Stimulated activated CD4-positive, alpha-beta T cell treated with anti-CD3 and anti-CD28 coated beads, TNF-alpha, amount 100 ng/mL, for 48 hours (primary cell): ENCODE data around the gene TRHDE.

Source experiments
- DNase-seq, 3 donors: peaks; one replicate each; pipeline ENCODE4 v3.0.0-alpha.2; 2020; ENCODE audit warnings: low read depth in 3 of 3

The TRHDE gene

DNA sequence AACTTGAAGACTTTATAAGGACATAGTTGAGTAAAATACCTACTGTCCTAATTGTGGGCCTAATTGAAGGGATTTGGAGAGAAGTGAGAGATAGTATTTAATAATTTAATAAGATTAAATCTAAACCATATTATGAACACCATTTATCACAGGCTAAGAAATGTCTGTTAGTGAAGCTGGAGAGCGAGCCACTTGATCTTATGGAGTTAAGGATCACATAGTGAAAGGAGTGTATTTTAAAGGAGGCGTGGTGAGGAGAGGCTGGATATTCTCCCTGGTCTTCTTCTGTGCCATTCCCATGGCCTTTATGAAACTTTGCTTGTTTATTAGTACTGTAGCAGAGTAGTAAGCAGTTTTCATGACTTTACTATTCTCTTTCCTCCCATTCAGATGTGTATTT lies 172.4 kb downstream of the TRHDE start:
- no peak for DNase-seq

GRCh38 chr12:72448089-72448488 lies 175.9 kb downstream of the TRHDE start:
- no peak for DNase-seq

DNA sequence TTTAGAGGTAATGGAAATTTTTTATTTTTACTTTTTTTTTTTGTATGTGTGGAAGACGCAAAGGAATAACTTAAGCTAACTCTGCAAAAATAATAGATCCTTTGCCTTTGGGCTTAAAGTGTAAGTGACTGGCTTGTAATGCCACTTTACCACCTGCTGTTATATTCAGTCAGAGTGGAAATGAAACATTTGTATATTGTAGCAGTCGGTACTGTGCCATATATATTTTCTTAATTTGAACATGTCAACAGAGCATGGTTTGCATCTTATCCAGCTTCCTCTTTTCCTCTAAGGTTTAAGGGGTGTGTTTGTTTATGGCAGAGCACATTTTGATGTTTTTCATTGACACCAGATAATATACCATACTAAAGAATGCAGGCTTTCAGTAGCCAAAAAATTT lies 176.6 kb downstream of the TRHDE start:
- DNase-seq = no peak

GRCh38 chr12:72453066-72453465 lies 180.9 kb downstream of the TRHDE start:
- no peak for DNase-seq

DNA sequence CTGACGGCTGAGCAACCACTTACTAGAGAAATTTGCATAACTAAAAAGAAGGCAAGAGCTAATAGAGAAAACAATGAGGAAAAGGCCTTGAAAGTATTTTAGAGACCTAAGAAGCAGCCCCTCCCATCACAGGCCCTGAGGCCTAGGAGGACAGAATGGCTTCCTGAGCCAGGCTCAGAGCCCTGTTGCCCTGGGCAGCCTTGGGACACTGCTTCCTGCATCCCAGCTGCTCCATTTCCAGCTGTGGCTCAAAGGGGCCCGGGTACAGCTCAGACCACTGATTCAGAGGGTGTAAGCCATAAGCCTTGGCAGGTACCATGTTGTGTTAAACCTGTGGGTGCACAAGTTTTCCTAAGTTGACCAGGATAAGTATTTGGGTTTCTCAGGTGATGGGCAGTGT lies 181.4 kb downstream of the TRHDE start:
- no peak for DNase-seq

GRCh38 chr12:72464471-72464870 lies 192.3 kb downstream of the TRHDE start:
- no peak for DNase-seq

DNA sequence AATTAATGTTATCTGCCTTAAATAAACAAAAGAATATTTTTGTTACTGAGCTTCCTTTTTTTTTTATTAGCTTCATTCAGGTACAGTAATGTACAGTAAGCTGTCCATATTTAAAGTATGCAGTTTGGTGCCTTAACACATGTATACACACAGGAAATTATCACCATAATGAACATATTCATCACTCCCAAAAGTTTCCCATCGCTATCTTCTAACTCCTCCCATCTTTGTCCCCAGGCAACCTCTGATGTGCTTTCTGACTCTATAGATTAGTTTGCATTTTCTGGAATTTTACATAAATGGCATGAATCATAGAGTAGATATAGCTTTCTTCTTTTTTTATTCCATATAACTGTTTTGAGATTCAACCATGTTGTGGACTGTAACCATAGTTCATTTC lies 193.0 kb downstream of the TRHDE start:
- DNase-seq = no peak

DNA sequence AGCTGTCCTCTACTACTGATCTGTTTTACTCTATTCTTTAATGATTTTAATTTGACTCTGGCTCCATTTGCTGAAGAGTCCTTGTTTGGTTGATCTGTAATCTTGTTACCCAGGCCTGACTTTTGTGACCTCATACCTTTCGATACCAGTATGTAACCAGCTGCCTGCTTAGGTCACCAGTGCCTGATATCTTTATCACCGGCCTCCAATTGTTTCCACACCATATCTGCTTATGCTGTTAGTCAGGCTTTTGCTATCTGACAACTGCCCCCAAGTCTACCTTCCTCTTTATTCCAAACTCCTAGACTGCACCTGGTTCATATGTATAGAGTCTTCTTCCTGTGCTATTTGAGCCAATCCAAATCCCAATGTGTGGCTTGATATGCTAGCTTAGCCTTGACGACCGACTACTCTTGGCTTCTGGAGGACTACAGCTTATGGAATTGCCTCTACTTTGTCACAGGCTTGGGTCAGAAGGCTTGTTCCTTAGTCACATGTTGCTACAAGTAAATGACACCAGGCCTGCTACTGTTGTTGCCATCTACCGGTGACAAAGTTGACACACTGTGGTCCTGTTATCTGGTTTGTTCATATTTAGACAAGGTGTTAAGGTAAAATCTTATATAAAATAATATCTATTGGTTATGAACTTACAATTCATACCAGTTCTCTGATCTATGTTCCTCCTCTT lies 193.9 kb downstream of the TRHDE start:
- no peak for DNase-seq

- DNase-seq = no peak
Measured at GRCh38 chr12:72467985-72468384, 195.8 kb downstream of the TRHDE start.

GRCh38 chr12:72468505-72468904 lies 196.3 kb downstream of the TRHDE start:
- no peak for DNase-seq

- DNase-seq = no peak
Measured at GRCh38 chr12:72471806-72472205, 199.6 kb downstream of the TRHDE start.

- DNase-seq = no peak
Measured at GRCh38 chr12:72472350-72472749, 200.2 kb downstream of the TRHDE start.

- DNase-seq = no peak
Measured at GRCh38 chr12:72476301-72476700, 204.1 kb downstream of the TRHDE start.

GRCh38 chr12:72485017-72485701 lies 213.0 kb downstream of the TRHDE start:
- no peak for DNase-seq

- DNase-seq = no peak
Measured at GRCh38 chr12:72491426-72491825, 219.3 kb downstream of the TRHDE start.

DNA sequence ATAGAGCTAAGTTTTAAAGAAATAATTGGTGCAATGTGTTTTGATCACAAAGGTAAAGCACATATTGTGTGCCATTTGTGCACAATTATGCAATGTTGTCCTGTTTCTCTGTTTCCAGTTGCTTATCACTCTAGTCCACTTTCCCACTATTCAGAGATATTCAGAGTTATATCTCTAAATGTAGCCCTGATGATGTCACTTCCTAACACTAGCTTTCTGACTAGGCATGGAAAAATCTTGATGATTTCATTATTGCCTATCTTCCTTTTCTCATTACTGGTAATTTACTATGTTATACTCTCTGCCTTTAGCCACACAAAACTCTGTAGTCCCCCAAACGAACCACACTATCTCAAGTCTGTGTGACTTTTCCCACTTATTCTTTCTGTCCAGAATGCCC lies 221.2 kb downstream of the TRHDE start:
- no peak for DNase-seq

GRCh38 chr12:72498354-72498753 lies 226.2 kb downstream of the TRHDE start:
- no peak for DNase-seq

- DNase-seq = no peak
Measured at GRCh38 chr12:72499244-72499643, 227.1 kb downstream of the TRHDE start.

- DNase-seq = no peak
Measured at GRCh38 chr12:72502546-72502945, 230.4 kb downstream of the TRHDE start.

DNA sequence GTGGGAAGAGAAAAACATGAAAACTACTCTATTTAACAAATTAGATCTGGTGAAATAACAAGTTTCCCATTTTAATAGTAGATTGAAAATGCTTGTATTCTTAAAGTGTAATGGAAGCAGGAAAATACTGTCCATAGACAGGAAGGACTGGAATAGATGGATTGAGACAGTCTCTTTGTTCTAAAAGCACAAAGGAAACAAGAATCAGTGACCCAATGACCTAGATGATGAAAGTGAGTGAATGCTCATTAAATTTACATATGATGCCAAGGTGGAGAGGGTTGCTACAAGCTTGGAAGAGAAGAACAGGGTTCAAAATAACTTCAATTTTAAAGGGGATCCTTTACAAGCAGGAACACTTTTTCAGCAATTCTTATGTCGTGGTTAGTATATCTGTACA lies 233.1 kb downstream of the TRHDE start:
- no peak for DNase-seq

DNA sequence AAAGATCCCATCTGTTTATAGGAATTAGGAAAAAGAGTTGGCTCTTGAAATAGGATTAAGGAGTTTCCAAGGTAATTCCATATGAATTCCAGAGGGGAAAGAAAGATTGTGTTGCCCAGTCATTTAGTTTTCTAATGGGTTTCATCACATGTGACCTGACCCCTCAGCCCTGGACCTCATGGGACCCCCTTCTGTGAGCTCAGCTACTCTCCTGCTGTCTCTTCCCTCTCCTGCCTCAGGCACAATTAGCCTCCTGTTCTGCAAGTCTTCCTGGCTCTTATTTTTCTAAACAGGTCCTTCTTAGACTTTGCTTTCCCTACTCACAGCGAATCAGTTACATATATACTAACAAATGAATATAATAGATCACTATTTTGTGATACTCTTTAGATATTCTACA lies 237.7 kb downstream of the TRHDE start:
- no peak for DNase-seq

- DNase-seq = no peak
Measured at GRCh38 chr12:72510772-72511171, 238.6 kb downstream of the TRHDE start.

DNA sequence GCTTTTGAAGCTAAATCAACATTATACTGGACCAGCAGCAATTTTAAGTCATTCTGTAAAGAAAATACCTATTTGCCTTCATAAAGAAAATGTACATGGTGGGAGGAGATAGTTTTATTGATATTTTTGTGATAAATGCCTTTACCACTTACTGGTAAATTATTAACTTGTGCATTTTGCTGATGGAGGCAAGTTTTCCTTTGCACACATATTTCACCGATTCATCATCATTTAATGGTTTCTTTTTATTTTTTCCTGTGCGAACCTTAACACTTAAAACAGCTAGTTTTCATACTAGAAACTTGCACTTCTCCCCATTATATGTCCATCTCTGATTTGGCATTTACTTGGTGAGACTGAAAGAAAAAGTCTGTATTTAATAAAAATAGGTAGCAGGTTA lies 239.3 kb downstream of the TRHDE start:
- no peak for DNase-seq

GRCh38 chr12:72511906-72512305 lies 239.7 kb downstream of the TRHDE start:
- no peak for DNase-seq
